Breast epithelium (tissue), 4 donors: ENCODE measurements around the gene ARL6IP5. TPM values are rescaled to one million over a fixed set of nuclear protein-coding genes. Genes with fewer than 3 reads are reported as not detected.

ENCODE experiments used
- DNase-seq, 2 donors: peaks; one replicate each; pipeline ENCODE4 v3.0.0-alpha.2; 2019; ENCODE audit warnings: low spot score in 2 of 2
- H3K27ac ChIP-seq, 2 donors: fragments of 200-600 bp; sonication (generic) in 1 of 2; one replicate each; pipeline ENCODE4 v1.5.1; 2016 to 2019; ENCODE audit warnings: mild to moderate bottlenecking in 1 of 2
- H3K27me3 ChIP-seq, 2 donors: fragments of 200-600 bp; sonication (generic) in 1 of 2; one replicate each; pipeline versions ENCODE4 v1.5.1 to v1.6.0; 2017 to 2019; ENCODE audit warnings: control low read depth in 1 of 2, mild to moderate bottlenecking in 1 of 2
- H3K36me3 ChIP-seq: fragments of 200-600 bp; one replicate; pipeline ENCODE4 v1.5.1; 2019
- H3K4me1 ChIP-seq, 2 donors: fragments of 200-600 bp; sonication (generic); one replicate each; pipeline ENCODE4 v1.5.1; 2016 to 2019; ENCODE audit warnings: control low read depth in 1 of 2
- H3K4me3 ChIP-seq, 3 donors: fragments of 200-600 bp; sonication (generic); 1 replicate in 2 of 3; 2 replicates in 1 of 3; pipeline ENCODE4 v1.5.1; 2016 to 2019; ENCODE audit warnings: mild to moderate bottlenecking in 3 of 3, moderate library complexity in 2 of 3
- H3K9me3 ChIP-seq, 2 donors: fragments of 200-600 bp; sonication (generic) in 1 of 2; one replicate each; pipeline ENCODE4 v1.5.1; 2016 to 2019; ENCODE audit warnings: control low read depth in 1 of 2
- CTCF ChIP-seq, 3 donors: fragments of 450-650 bp; IDR thresholded peaks; one replicate each; pipeline ENCODE4 v1.5.1; 2016 to 2017; ENCODE audit warnings: antibody characterized with exemption in 3 of 3, mild to moderate bottlenecking in 3 of 3, moderate library complexity in 3 of 3
- POLR2A ChIP-seq: fragments of 450-650 bp; IDR thresholded peaks from one replicate; pipeline ENCODE4 v1.6.1; 2016; ENCODE audit warnings: antibody characterized with exemption, mild to moderate bottlenecking, moderate library complexity
- POLR2AphosphoS5 ChIP-seq, 3 donors: sonication (generic); formaldehyde crosslinking; IDR thresholded peaks; one replicate each; pipeline ENCODE4 v1.6.1; 2017; ENCODE audit warnings: antibody characterized with exemption in 3 of 3
- intact Hi-C: fragments of 100-400 bp; cut with DNase I; formaldehyde crosslinking; loops from one replicate; pipeline ENCODE4 v1.15.1; 2023; ENCODE audit warnings: low total_unique reads
- total RNA-seq, 3 donors: library from RNA; depleted of rRNA; stranded (reverse); fragments of >200 nt; gene quantifications; one replicate each; pipeline ENCODE4 v1.1.0, GENCODE V29; 2016

Gene ARL6IP5
- total RNA-seq = 100 to 1,000 TPM; 123 to 210 (median 174) TPM

GRCh38 chr3:69084326-69085167 lies at the start of gene ARL6IP5:
Gene ARL6IP5, plus strand, starts transcription at chr3:69084937. Its CDS starts 111 bp downstream, at chr3:69085048.
- H3K9me3 ChIP-seq = no peaks in the 10 kb centered on the region
- peak within 1 kb of the TSS; percentile 91 to 94 (median 94) for H3K4me3 ChIP-seq
- no peaks in the 10 kb centered on the region for H3K27me3 ChIP-seq
- DNase-seq = peak; percentile 89 to 92
- TF ChIP-seq POLR2AphosphoS5 (IDR thresholded peaks at IDR 0.05) (peak; percentile 52 to 76 (median 56)), CTCF (IDR thresholded peaks at IDR 0.05) (no peak)
- H3K27ac ChIP-seq = peak within 1 kb of the TSS; percentile 92 to 96
- intact Hi-C loops = no loop called here
- H3K4me1 ChIP-seq = peaks cover 0 to 26% of the 10 kb centered on the region in 2 donors
- no peaks in the 10 kb centered on the region for H3K36me3 ChIP-seq

- Histone ChIP-seq H3K4me1 (peaks cover 0 to 14% of the 10 kb centered on the region in 2 donors), H3K4me3 (no peak overlapping the region), H3K27me3 (no peaks in the 10 kb centered on the region), H3K36me3 (peaks cover 15% of the 10 kb centered on the region), H3K9me3 (no peaks in the 10 kb centered on the region), H3K27ac (no peak overlapping the region)
- intact Hi-C loops = no loop called here
- no peak for TF ChIP-seq POLR2AphosphoS5 (IDR thresholded peaks at IDR 0.05)
- TF ChIP-seq CTCF (IDR thresholded peaks at IDR 0.05) = no peak
- TF ChIP-seq POLR2A = no peak
- DNase-seq = no peak
Observed at GRCh38 chr3:69044608-69045007, 40.1 kb upstream of the ARL6IP5 start.

GRCh38 chr3:69048990-69049389 lies 35.7 kb upstream of the ARL6IP5 start:
- H3K27ac ChIP-seq = no peak overlapping the region
- no peaks in the 10 kb centered on the region for H3K27me3 ChIP-seq
- H3K4me1 ChIP-seq = peaks cover 0 to 26% of the 10 kb centered on the region in 2 donors
- intact Hi-C loops = no loop called here
- H3K9me3 ChIP-seq = no peaks in the 10 kb centered on the region
- DNase-seq = no peak
- H3K4me3 ChIP-seq = no peak overlapping the region
- TF ChIP-seq POLR2AphosphoS5 (IDR thresholded peaks at IDR 0.05) (no peak), POLR2A (no peak), CTCF (IDR thresholded peaks at IDR 0.05) (no peak)
- H3K36me3 ChIP-seq = peaks cover 7% of the 10 kb centered on the region

- H3K9me3 ChIP-seq = no peaks in the 10 kb centered on the region
- peak; percentile 83 for TF ChIP-seq POLR2A
- TF ChIP-seq POLR2AphosphoS5 (IDR thresholded peaks at IDR 0.05) = peak; percentile 76 to 96 (median 86)
- TF ChIP-seq CTCF (IDR thresholded peaks at IDR 0.05) = no peak
- H3K27me3 ChIP-seq = no peaks in the 10 kb centered on the region
- H3K27ac ChIP-seq = peak within 1 kb of the TSS; percentile 99
- H3K36me3 ChIP-seq = peaks cover 12% of the 10 kb centered on the region
- H3K4me3 ChIP-seq = peak within 1 kb of the TSS; percentile 84 to 92 (median 86)
- H3K4me1 ChIP-seq = peaks cover 0 to 23% of the 10 kb centered on the region in 2 donors
- intact Hi-C loops = no loop called here
- peak; percentile 97 to 98 for DNase-seq
Observed at GRCh38 chr3:69051756-69052471, 32.8 kb upstream of the ARL6IP5 start, which contains the start of gene TMF1. Gene TMF1, minus strand, starts transcription at chr3:69052333. Its CDS starts 247 bp downstream, at chr3:69052086.
